Adrenal gland (tissue), 12 donors: ENCODE data around the gene TDRD1. TPM values are rescaled to one million over a fixed set of nuclear protein-coding genes. Genes with fewer than 3 reads are reported as not detected.
A peak's percentile ranks its signal among the peaks of the same experiment; 100 is the strongest.

ENCODE experiments used
- DNase-seq, 7 donors: peaks; one replicate each; pipeline ENCODE4 v3.0.0-alpha.2; 2019 to 2020
- H3K27ac ChIP-seq, 5 donors: fragments of 200-600 bp; sonication (generic) in 4 of 5; 1 replicate in 3 of 5; 2 replicates in 2 of 5; pipeline versions ENCODE4 v1.5.1 to v1.8.0; 2016 to 2020; ENCODE audit warnings: mild to moderate bottlenecking in 1 of 5
- H3K27me3 ChIP-seq: fragments of 200-600 bp; 2 replicates; pipeline ENCODE4 v1.8.0; 2021
- H3K36me3 ChIP-seq, 2 donors: fragments of 200-600 bp; replicated peaks in 1 of 2; 1 replicate in 1 of 2; 2 replicates in 1 of 2; pipeline versions ENCODE4 v1.5.1 to v1.8.0; 2018 to 2022
- H3K4me1 ChIP-seq, 2 donors: fragments of 200-600 bp; replicated peaks in 1 of 2; 1 replicate in 1 of 2; 2 replicates in 1 of 2; pipeline versions ENCODE4 v1.5.1 to v1.8.0; 2018 to 2021
- H3K4me3 ChIP-seq, 4 donors: fragments of 200-600 bp; sonication (generic) in 3 of 4; one replicate each; pipeline ENCODE4 v1.5.1; 2016 to 2018
- H3K9me3 ChIP-seq, 3 donors: fragments of 200-600 bp; sonication (generic) in 1 of 3; replicated peaks in 1 of 3; 1 replicate in 2 of 3; 2 replicates in 1 of 3; pipeline versions ENCODE4 v1.5.1 to v1.8.0; 2016 to 2021
- POLR2A ChIP-seq, 2 donors: fragments of 450-650 bp; IDR thresholded peaks; one replicate each; pipeline ENCODE4 v1.6.1; 2017; ENCODE audit warnings: antibody characterized with exemption in 2 of 2, mild to moderate bottlenecking in 2 of 2, moderate library complexity in 1 of 2
- WGBS, 4 donors: extraction: QIAGEN DNeasy Blood & Tissue Kit in 2 of 4; methylation state at CpG; one replicate each; pipeline versions ENCODE4 v1.1.5 to v1.1.7; 2013 to 2017; 5-methylcytosine and 5-hydroxymethylcytosine counted together
- intact Hi-C, 2 donors: fragments of 100-400 bp; cut with DNase I; formaldehyde crosslinking; loops; one replicate each; pipeline versions ENCODE4 v1.14.1 to v1.15.0; 2022 to 2023
- polyA plus RNA-seq, 3 donors: library from polyadenylated mRNA; stranded (reverse); fragments of 200-250 nt in 2 of 3; fragments of 350-450 nt in 1 of 3; fragmentation: Illumina TruSeq in 1 of 3; extraction: RNeasy Lipid Tissue Mini Kit (QIAGEN cat#74804) in 1 of 3; gene quantifications; one replicate each; pipeline ENCODE4 v1.2.3, GENCODE V29; 2013 to 2014
- total RNA-seq, 9 donors: library from RNA; depleted of rRNA in 4 of 9; stranded (reverse); fragments of >200 nt in 4 of 9; fragments of 120-200 nt in 1 of 9; fragmentation: NEBNext Ultra II Directional in 1 of 9; extraction: Animal tissue kit (Norgen Biotek cat#: 25700) in 1 of 9; gene quantifications; one replicate each; pipeline versions ENCODE4 v1.1.0 to v1.2.4, GENCODE V29; 2013 to 2023
- TF ChIP-seq, protein P1 (sequence below), 6 experiments: fragments of 450-650 bp in 4 of 6; fragments of 200-600 bp in 2 of 6; sonication (generic) in 1 of 6; IDR thresholded peaks; 1 replicate in 5 of 6; 2 replicates in 1 of 6; pipeline versions ENCODE4 v1.5.1 to v1.8.0; 2016 to 2021; ENCODE audit warnings: antibody characterized with exemption in 6 of 6, mild to moderate bottlenecking in 2 of 6, moderate library complexity in 1 of 6
- donor health status: healthy with polysubstance abuse.
- donor health status: Bipolar disorder and iron deficiency.
- donor health status: DM: yes; HTN: yes; CAD: no.
- donor health status: DM: no; HTN: no; CAD: no.
- donor health status: DM: no; HTN: no; CAD: no.
- donor health status: DM: yes; HTN: yes; CAD: no.

TDRD1 gene
- total and polyA plus RNA-seq, 12 donors: 0.03 to 0.72 (median 0.22) TPM; not detected in 3

DNA sequence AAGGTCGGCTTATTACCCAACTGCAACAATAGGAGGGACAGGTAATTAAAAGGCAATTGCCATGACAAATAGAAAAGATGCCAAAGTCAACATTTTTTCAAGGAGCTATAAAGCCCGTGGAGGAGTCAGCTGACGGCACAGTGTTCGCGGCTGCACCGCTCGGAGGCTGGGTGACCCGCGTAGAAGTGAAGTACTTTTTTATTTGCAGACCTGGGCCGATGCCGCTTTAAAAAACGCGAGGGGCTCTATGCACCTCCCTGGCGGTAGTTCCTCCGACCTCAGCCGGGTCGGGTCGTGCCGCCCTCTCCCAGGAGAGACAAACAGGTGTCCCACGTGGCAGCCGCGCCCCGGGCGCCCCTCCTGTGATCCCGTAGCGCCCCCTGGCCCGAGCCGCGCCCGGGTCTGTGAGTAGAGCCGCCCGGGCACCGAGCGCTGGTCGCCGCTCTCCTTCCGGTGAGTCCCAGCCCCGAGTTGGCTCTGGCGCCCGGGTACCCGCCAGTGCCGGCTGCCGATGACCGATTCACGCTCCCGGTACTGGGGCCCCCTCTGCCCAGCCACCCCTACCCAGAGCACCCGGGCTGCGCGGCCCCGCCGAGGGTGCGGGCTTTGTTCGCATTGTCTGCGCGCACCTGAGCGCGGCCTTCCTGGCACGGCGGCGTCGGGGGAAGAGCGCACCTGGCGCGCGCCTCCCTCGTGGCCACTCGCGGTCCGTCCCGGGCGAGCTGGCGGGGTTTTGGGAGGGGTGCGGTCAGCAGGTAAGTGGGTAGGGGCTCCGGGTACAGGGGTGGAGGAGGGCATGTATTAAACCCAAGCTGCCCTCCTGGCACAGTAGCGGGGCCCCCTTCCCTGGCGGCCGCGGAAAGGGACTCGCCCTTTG lies 60.2 kb downstream of the TDRD1 start, which contains the start of gene VWA2:
Gene VWA2, plus strand, starts transcription at position 138 of the 877 bp plus-strand sequence. CDS start 9,460 bp downstream, outside the sequence.
- TF ChIP-seq POLR2A (IDR thresholded peaks at IDR 0.05): no peak
- TF ChIP-seq, protein P1, sequence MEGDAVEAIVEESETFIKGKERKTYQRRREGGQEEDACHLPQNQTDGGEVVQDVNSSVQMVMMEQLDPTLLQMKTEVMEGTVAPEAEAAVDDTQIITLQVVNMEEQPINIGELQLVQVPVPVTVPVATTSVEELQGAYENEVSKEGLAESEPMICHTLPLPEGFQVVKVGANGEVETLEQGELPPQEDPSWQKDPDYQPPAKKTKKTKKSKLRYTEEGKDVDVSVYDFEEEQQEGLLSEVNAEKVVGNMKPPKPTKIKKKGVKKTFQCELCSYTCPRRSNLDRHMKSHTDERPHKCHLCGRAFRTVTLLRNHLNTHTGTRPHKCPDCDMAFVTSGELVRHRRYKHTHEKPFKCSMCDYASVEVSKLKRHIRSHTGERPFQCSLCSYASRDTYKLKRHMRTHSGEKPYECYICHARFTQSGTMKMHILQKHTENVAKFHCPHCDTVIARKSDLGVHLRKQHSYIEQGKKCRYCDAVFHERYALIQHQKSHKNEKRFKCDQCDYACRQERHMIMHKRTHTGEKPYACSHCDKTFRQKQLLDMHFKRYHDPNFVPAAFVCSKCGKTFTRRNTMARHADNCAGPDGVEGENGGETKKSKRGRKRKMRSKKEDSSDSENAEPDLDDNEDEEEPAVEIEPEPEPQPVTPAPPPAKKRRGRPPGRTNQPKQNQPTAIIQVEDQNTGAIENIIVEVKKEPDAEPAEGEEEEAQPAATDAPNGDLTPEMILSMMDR (IDR thresholded peaks at IDR 0.05): no peak
- DNase-seq: no peak
- Histone ChIP-seq H3K36me3 (no peaks in the 10 kb centered on the region), H3K27ac (no peak within 1 kb of the TSS), H3K9me3 (no peaks in the 10 kb centered on the region), H3K4me1 (peaks cover 7 to 9% of the 10 kb centered on the region in 2 donors), H3K4me3 (peak within 1 kb of the TSS in 1 of 4 donors; percentile 47), H3K27me3 (peaks cover 66% of the 10 kb centered on the region)
- intact Hi-C loops: no loop called here
- WGBS, 4 donors: 2 to 7% (median 3%) methylated on average over 18 to 79 of the region's 79 CpGs

DNA sequence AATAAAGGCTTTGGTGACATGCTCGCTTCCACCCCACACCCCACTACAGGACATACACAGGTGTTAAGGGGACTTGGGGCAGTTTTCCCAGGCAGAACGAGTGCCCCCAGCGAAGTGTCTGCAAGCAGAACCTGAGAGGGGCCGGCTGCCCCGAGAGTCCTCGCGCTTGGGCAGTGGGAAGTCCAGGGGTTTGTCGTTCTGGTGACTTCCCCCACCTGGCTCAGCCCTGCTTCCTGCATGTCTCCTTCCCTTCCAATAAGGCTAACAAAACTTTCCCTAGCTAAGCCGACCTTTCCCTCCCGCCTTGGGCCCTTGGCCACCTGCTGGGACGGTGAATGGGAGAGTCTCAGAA lies 60.8 kb downstream of the TDRD1 start:
- Histone ChIP-seq H3K36me3 (no peaks in the 10 kb centered on the region), H3K9me3 (no peaks in the 10 kb centered on the region), H3K27me3 (peaks cover 69% of the 10 kb centered on the region), H3K27ac (no peak overlapping the region), H3K4me3 (no peak overlapping the region), H3K4me1 (peaks cover 7 to 9% of the 10 kb centered on the region in 2 donors)
- 40 to 51% (median 44%) methylated on average over 10 to 11 of the region's 11 CpGs for WGBS, 4 donors
- intact Hi-C loops: no loop called here
- no peak for DNase-seq
- TF ChIP-seq, protein P1 (IDR thresholded peaks at IDR 0.05): no peak
- TF ChIP-seq POLR2A (IDR thresholded peaks at IDR 0.05): no peak

DNA sequence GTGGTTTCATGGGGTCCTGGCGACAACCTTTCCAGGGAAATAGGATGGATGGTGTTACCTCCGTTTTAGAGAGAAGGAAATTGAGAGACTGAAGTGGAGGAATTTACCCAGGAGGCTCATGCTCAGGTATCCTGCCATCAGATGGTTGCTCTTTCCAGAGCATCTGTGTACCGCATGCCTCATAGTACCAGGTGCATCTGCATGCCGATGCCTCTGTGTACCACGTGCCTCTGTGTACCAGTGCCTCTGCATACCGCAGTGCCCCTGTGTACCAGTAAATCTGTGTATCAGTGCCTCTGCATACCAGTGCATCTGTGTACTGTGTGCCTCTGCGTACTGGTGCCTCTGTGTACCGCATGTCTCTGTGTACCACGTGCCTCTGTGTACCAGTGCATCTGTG lies 63.1 kb downstream of the TDRD1 start:
- Histone ChIP-seq H3K27me3 (peaks cover 59% of the 10 kb centered on the region), H3K9me3 (no peaks in the 10 kb centered on the region), H3K4me3 (no peak overlapping the region), H3K36me3 (no peaks in the 10 kb centered on the region), H3K27ac (no peak overlapping the region), H3K4me1 (peaks cover 7 to 9% of the 10 kb centered on the region in 2 donors)
- DNase-seq: no peak
- intact Hi-C loops: no loop called here
- WGBS, 4 donors: 77 to 84% (median 79%) methylated on average over 6 to 9 of the region's 9 CpGs
- TF ChIP-seq POLR2A (IDR thresholded peaks at IDR 0.05): no peak
- TF ChIP-seq, protein P1 (IDR thresholded peaks at IDR 0.05): no peak

DNA sequence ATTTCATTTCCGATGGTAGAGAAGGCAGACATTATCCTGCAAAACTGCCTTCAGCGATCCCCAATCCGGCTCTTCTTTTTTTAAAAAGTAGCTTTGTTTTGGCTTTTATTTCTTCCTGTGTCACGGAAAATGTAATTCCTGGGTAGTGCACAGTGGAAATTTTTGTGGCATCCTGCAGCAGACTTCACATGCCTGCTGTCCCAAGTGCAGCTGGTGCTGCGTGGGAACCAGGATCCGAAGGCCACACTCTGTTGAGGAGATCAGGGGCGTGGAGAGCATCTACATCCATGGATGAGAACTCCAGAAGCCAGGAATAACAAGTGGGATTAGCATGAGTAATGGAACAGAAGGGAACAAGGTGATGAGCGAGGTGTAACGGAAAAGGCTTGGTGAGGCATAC lies 64.5 kb downstream of the TDRD1 start:
- WGBS, 4 donors: 65 to 72% (median 67%) methylated on average over 9 of the region's 9 CpGs
- TF ChIP-seq POLR2A (IDR thresholded peaks at IDR 0.05): no peak
- TF ChIP-seq, protein P1 (IDR thresholded peaks at IDR 0.05): no peak
- intact Hi-C loops: no loop called here
- H3K4me3 ChIP-seq: no peak overlapping the region
- H3K27ac ChIP-seq: no peak overlapping the region
- H3K9me3 ChIP-seq: no peaks in the 10 kb centered on the region
- no peaks in the 10 kb centered on the region for H3K36me3 ChIP-seq
- H3K27me3 ChIP-seq: peaks cover 45% of the 10 kb centered on the region
- DNase-seq: no peak
- peaks cover 7 to 9% of the 10 kb centered on the region in 2 donors for H3K4me1 ChIP-seq
